LNCAP (cell line): ENCODE data around the gene ARHGAP4.

Experiments used
- TF ChIP-seq, protein P1 (sequence below): fragments of 450-650 bp; IDR thresholded peaks from 2 replicates; pipeline ENCODE4 v1.5.1; 2017; ENCODE audit warnings: mild to moderate bottlenecking

Gene ARHGAP4

GRCh38 chrX:153863251-153863991 is 62.6 kb downstream of the ARHGAP4 start:
- TF ChIP-seq, protein P1, sequence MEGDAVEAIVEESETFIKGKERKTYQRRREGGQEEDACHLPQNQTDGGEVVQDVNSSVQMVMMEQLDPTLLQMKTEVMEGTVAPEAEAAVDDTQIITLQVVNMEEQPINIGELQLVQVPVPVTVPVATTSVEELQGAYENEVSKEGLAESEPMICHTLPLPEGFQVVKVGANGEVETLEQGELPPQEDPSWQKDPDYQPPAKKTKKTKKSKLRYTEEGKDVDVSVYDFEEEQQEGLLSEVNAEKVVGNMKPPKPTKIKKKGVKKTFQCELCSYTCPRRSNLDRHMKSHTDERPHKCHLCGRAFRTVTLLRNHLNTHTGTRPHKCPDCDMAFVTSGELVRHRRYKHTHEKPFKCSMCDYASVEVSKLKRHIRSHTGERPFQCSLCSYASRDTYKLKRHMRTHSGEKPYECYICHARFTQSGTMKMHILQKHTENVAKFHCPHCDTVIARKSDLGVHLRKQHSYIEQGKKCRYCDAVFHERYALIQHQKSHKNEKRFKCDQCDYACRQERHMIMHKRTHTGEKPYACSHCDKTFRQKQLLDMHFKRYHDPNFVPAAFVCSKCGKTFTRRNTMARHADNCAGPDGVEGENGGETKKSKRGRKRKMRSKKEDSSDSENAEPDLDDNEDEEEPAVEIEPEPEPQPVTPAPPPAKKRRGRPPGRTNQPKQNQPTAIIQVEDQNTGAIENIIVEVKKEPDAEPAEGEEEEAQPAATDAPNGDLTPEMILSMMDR, result no peak

- TF ChIP-seq, protein P1, result no peak
Measured at GRCh38 chrX:153862369-153863250, 63.5 kb downstream of the ARHGAP4 start.

- TF ChIP-seq, protein P1, result no peak
Measured at GRCh38 chrX:153861733-153862310, 64.2 kb downstream of the ARHGAP4 start.

DNA sequence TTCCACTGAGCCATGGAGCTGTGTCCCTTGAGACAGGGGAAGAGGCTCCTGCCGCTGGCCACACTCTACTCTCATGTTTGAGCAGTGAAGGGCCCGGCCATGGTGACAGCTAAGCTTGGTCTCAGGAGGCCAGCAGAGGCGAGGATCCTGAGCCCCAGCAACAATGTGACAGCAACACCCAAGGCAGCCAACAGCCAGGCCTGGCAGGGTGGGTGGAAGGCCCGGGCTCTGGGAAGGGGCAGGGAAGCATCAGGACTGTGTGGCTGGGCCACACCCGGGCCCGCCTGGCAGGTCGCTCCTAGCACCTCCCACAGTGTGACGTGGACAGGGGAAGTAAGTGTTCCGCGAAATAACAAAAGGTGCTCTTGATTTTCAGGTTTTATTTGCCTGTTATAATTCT is 64.9 kb downstream of the ARHGAP4 start:
- TF ChIP-seq, protein P1, result no peak
